CD8-positive, alpha-beta memory T cell (primary cell): ENCODE measurements around the gene KLHL2. TPM values are rescaled to one million over a fixed set of nuclear protein-coding genes. Genes with fewer than 3 reads are reported as not detected.
"Not testable (repeated sequence)": the region's sequence is repeated elsewhere in the genome, so short reads cannot be mapped to it uniquely, and the experiment has no call there.

ENCODE experiments used
- CTCF ChIA-PET: fragments of 350-600 bp; sonication (Branson Sonifier 250); formaldehyde crosslinking; loops from one replicate; lab custom pipeline; 2021; ENCODE audit warnings: antibody characterized with exemption; lab: Charles Lee
- POLR2A ChIA-PET: fragments of 350-600 bp; sonication (Branson Sonifier 250); formaldehyde crosslinking; loops from one replicate; lab custom pipeline; 2021; ENCODE audit warnings: antibody characterized with exemption; lab: Charles Lee
- DNase-seq, 5 donors: peaks; one replicate each; pipeline versions ENCODE4 v3.0.0 to v3.0.0-alpha.2; 2020 to 2022; ENCODE audit warnings: mixed read lengths in 1 of 5
- H3K27ac ChIP-seq: one replicate; pipeline ENCODE4 v1.7.0; 2013; ENCODE audit warnings: low read depth, mild to moderate bottlenecking, low read length, moderate library complexity
- H3K27me3 ChIP-seq: 2 replicates; pipeline ENCODE4 v1.7.0; 2013; ENCODE audit warnings: low read length, mild to moderate bottlenecking; ENCODE audit not compliant: insufficient read depth, poor library complexity, severe bottlenecking
- H3K36me3 ChIP-seq: 2 replicates; pipeline ENCODE4 v1.7.0; 2013; ENCODE audit warnings: mild to moderate bottlenecking, low read length, moderate library complexity; ENCODE audit not compliant: insufficient read depth
- H3K4me1 ChIP-seq: 2 replicates; pipeline ENCODE4 v1.7.0; 2013; ENCODE audit warnings: mild to moderate bottlenecking, low read length, moderate library complexity; ENCODE audit not compliant: insufficient read depth
- H3K4me3 ChIP-seq: 2 replicates; pipeline ENCODE4 v1.7.0; 2013; ENCODE audit warnings: mild to moderate bottlenecking, low read length
- H3K9me3 ChIP-seq: 2 replicates; pipeline ENCODE4 v1.7.0; 2013; ENCODE audit warnings: mild to moderate bottlenecking, low read length
- H3K27ac Mint-ChIP-seq, 8 donors: one replicate each; pipeline ENCODE4 v1.8.0; 2020 to 2021; ENCODE audit warnings: mixed read lengths in 8 of 8, mild to moderate bottlenecking in 6 of 8, inconsistent platforms in 3 of 8, moderate library complexity in 3 of 8
- H3K27me3 Mint-ChIP-seq, 2 donors: one replicate each; pipeline ENCODE4 v1.8.0; 2020 to 2021; ENCODE audit warnings: mixed read lengths in 2 of 2, mild to moderate bottlenecking in 1 of 2, moderate library complexity in 1 of 2
- H3K36me3 Mint-ChIP-seq, 3 donors: one replicate each; pipeline ENCODE4 v1.8.0; 2020 to 2021; ENCODE audit warnings: mixed read lengths in 3 of 3, inconsistent platforms in 1 of 3, mild to moderate bottlenecking in 1 of 3
- H3K4me1 Mint-ChIP-seq, 3 donors: one replicate each; pipeline ENCODE4 v1.8.0; 2020 to 2021; ENCODE audit warnings: mixed read lengths in 3 of 3, inconsistent platforms in 1 of 3, mild to moderate bottlenecking in 1 of 3
- H3K4me3 Mint-ChIP-seq, 7 donors: one replicate each; pipeline ENCODE4 v1.8.0; 2020 to 2021; ENCODE audit warnings: mixed read lengths in 7 of 7, mild to moderate bottlenecking in 6 of 7, moderate library complexity in 4 of 7, inconsistent platforms in 2 of 7
- H3K9me3 Mint-ChIP-seq, 5 donors: one replicate each; pipeline ENCODE4 v1.8.0; 2020 to 2022; ENCODE audit warnings: mixed read lengths in 5 of 5, mild to moderate bottlenecking in 3 of 5, moderate library complexity in 2 of 5, inconsistent platforms in 1 of 5
- polyA plus RNA-seq: library from polyadenylated mRNA; unstranded; fragments of 300-500 nt; fragmentation: Illumina TruSeq; gene quantifications from one replicate; pipeline ENCODE4 v1.2.3, GENCODE V29; 2021
- total RNA-seq, 2 experiments: library from RNA; stranded (reverse); gene quantifications; one replicate each; pipeline ENCODE4 v1.2.3, GENCODE V29; 2021

KLHL2 gene
- total and polyA plus RNA-seq, 3 experiments from 2014 or later = 5.2 to 25.9 (median 25.7) TPM

DNA sequence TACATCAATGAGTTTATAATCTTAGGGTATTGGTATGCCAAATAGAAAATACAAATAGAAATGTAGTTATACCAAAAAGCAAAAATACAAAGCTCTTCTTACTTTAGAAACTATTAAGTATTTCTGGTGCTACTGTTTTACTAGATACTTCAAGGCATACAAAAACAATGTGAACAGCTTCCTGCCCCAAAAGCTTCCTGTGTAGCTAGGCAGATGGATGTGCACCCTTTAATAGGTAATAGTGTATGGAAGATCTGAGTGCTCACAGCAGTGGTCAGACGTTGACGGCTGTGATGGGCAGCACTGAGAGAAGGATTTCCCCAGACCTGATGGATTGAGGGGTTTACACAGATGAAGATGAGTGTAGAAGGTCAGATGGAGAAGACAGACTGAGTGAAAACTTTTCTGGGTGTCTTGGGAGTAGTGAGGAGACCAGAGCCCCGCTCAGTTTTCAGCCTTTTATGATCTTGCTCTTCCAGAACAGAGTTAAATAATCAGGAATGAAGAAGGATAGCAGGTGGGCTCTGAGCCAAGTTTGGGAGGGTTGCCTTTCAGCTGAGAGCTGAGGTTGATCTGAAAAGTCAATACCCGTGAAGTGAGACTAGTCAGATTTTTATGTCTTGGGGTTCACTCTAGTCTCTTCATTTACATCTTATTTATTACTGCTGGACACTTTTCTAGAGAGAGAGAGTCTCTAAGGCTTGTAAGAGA is 22.3 kb downstream of the KLHL2 start:
- DNase-seq, H3K9me3 Mint-ChIP-seq, H3K9me3 ChIP-seq, POLR2A ChIA-PET, H3K4me3 ChIP-seq, H3K4me1 Mint-ChIP-seq, CTCF ChIA-PET, H3K27ac ChIP-seq, H3K27me3 Mint-ChIP-seq, H3K4me3 Mint-ChIP-seq, H3K27me3 ChIP-seq, H3K4me1 ChIP-seq, H3K36me3 ChIP-seq: not testable (repeated sequence)
- peak overlapping the region in 4 of 8 donors; percentile 4 to 65 (median 44) for H3K27ac Mint-ChIP-seq
- peaks cover 4 to 52% (median 14%) of the 10 kb centered on the region in 3 donors for H3K36me3 Mint-ChIP-seq

DNA sequence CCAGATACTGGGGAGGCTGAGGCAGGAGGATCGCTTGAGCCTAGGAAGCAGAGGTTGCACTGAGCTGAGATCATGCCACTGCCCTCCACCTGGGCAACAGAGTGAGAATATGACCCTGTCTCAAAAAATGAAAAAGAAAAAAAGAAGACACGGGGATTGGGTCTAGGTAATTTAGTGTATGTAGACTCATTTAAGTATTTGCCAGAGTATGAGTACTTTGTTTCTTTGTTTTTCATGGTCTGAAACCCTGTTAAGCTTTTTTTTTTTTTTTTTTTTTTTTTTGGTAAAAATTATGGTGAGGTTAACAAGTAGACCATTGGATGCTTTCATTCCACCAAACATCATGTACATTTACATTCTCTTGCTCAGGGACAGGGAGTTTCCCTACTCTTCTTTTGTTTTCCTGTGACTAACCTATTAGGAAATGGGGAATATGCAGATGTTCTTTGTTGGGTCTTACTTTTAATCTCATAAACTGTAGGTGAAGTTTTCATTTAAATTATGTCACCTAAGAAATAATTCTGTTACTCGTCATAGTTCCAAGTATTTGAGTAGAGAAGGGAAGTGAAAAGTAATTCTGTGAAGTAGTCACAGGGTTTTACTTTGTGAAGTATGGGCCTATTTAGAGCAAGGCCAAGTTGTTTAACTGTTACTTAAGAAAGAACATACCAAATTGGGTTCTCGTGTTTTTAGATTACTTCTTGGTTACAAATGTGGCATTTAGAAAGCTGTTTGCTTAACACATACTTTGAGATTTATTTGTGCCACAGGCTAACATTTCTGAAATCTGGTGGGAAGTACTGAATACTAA is 25.5 kb downstream of the KLHL2 start:
- H3K36me3 Mint-ChIP-seq = peaks cover 4 to 42% (median 14%) of the 10 kb centered on the region in 3 donors
- H3K9me3 ChIP-seq, H3K4me1 ChIP-seq, H3K27me3 ChIP-seq, H3K36me3 ChIP-seq, H3K4me3 ChIP-seq, CTCF ChIA-PET, POLR2A ChIA-PET, H3K27ac Mint-ChIP-seq, DNase-seq, H3K9me3 Mint-ChIP-seq, H3K4me1 Mint-ChIP-seq, H3K4me3 Mint-ChIP-seq, H3K27ac ChIP-seq, H3K27me3 Mint-ChIP-seq: not testable (repeated sequence)

DNA sequence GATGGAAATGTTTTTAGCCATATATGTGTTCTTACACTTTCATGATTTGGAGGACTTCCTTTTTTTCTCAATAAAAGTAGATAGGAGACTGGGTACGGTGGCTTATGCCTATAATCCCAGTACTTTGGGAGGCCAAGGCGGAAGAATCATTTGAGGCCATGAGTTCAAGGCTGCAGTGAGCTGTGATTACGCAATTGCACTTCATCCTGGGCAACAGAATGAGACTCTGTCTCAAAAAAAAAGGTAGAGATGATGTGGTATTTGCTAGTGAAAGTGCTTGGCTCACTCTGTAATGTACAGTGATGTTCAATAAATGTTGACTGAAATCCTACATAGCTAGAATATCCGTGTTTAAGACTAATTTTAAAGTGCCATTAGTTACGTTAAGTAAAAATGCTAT is 27.4 kb downstream of the KLHL2 start:
- H3K27ac ChIP-seq = no peak overlapping the region
- Mint-ChIP-seq H3K27ac (no peak overlapping the region), H3K4me3 (no peak overlapping the region), H3K4me1 (peaks cover 0 to 7% (median 0%) of the 10 kb centered on the region in 3 donors), H3K27me3 (peaks cover 0 to 2% of the 10 kb centered on the region in 2 donors), H3K9me3 (no peaks in the 10 kb centered on the region), H3K36me3 (peaks cover 0 to 43% (median 12%) of the 10 kb centered on the region in 3 donors)
- H3K4me3 ChIP-seq = no peak overlapping the region
- POLR2A ChIA-PET = no interaction called here
- no peaks in the 10 kb centered on the region for H3K36me3 ChIP-seq
- CTCF ChIA-PET = no interaction called here
- no peaks in the 10 kb centered on the region for H3K27me3 ChIP-seq
- no peaks in the 10 kb centered on the region for H3K9me3 ChIP-seq
- no peak for DNase-seq
- no peaks in the 10 kb centered on the region for H3K4me1 ChIP-seq

DNA sequence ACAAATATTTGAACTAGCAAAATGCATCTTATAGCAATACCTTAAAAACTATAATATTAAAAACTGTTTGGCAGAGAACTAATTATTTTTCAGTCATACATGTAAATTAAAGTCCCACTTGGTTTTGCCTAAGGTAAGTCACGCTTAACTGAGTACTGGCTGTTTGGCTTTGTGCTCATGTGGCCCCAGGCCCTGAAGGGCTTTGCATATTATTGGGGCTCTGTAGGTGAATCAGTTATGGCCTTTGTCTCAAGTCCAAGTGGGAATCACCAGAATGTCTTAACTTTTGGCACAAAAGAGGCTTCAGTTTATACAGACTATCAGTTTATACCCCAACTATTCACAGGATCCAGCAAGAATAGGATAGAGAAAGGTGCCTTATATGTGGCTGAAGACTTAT is 29.5 kb downstream of the KLHL2 start:
- H3K27ac ChIP-seq, H3K9me3 Mint-ChIP-seq, H3K9me3 ChIP-seq, H3K4me3 Mint-ChIP-seq, H3K27me3 ChIP-seq, H3K4me3 ChIP-seq, H3K4me1 ChIP-seq, H3K27me3 Mint-ChIP-seq, DNase-seq, H3K36me3 ChIP-seq, H3K27ac Mint-ChIP-seq, POLR2A ChIA-PET, CTCF ChIA-PET: not testable (repeated sequence)
- Mint-ChIP-seq H3K36me3 (peaks cover 0 to 40% (median 7%) of the 10 kb centered on the region in 3 donors), H3K4me1 (peaks cover 0 to 11% (median 1%) of the 10 kb centered on the region in 3 donors)

DNA sequence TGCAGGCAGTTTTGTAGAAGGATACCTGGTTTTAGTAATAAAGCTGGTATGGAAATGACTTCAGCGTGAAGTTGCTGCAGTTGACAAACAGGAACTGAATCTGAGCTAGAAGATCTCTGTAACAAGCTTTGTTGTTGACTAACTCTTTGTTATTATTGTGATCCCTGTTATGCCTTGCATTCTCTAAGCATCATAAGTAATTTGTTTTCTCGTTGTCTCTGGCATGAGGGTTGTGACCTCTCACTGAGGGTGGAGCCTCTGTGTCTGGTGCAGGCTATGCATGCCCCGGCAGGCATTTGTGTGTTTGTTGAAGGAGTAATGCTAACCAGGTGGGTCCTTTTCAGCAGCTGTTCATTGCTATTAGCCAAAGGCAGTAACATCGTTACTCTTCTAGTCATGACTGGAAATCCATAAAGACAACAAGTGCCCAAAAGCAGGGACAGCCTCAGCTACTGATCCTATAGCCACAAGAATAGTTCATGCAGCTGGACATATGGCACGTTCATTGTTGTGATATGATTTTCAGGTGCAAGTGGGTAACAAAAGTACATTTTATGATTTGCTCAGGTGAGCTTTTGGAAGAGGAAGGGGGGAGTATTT is 30.8 kb downstream of the KLHL2 start:
- POLR2A ChIA-PET, H3K4me3 Mint-ChIP-seq, H3K4me1 ChIP-seq, DNase-seq, H3K27me3 ChIP-seq, H3K27me3 Mint-ChIP-seq, H3K9me3 ChIP-seq, H3K27ac ChIP-seq, CTCF ChIA-PET, H3K9me3 Mint-ChIP-seq, H3K4me3 ChIP-seq, H3K36me3 ChIP-seq: not testable (repeated sequence)
- Mint-ChIP-seq H3K36me3 (peaks cover under 1 to 43% (median 8%) of the 10 kb centered on the region in 3 donors), H3K4me1 (peaks cover 0 to 11% (median 1%) of the 10 kb centered on the region in 3 donors), H3K27ac (peak overlapping the region in 1 of 8 donors; percentile 54)

DNA sequence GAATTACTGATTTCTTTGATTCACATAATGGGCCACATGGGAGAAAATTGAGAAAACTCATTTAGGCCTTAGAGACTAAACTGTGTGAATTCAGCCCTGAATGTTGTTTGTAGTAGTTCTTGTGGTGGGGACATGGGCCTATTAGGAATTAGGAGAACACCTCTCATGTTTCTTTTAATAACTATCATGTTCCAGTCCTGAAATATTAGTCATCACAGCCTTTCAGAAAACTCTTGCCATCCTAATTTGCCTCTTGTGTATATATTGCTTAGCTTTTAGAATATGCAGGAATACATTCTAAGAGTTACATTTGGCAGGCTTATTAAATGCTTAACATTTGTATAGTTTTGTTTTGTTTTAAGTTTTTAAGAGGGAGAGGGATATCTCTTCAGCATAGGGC is 33.4 kb downstream of the KLHL2 start:
- H3K4me1 Mint-ChIP-seq = peaks cover 0 to 11% (median 1%) of the 10 kb centered on the region in 3 donors
- H3K4me3 Mint-ChIP-seq, H3K4me1 ChIP-seq, CTCF ChIA-PET, H3K27ac Mint-ChIP-seq, H3K27ac ChIP-seq, POLR2A ChIA-PET, H3K9me3 ChIP-seq, DNase-seq, H3K27me3 ChIP-seq, H3K36me3 ChIP-seq, H3K27me3 Mint-ChIP-seq, H3K4me3 ChIP-seq, H3K9me3 Mint-ChIP-seq: not testable (repeated sequence)
- H3K36me3 Mint-ChIP-seq = peaks cover 11 to 52% (median 13%) of the 10 kb centered on the region in 3 donors

DNA sequence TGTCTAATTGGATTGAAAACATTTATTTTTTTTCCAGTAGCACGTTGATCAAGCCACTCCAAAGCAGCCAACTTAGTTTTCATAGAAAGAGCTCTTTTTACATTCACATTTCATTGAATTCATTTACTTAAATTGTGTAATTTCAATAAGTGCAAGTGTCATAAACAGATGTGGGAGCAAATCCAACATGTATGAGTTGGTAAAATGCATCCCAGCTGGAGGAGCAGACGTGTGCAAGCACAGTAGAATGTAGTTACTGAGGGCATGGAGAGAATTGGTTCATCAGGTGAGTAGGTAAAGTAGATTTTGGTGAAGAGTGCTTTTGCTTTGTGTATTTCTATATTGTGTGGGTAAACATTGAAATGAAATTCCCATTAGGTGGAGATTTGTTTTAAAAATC is 36.8 kb downstream of the KLHL2 start:
- H3K27me3 Mint-ChIP-seq, H3K9me3 ChIP-seq, H3K4me3 ChIP-seq, CTCF ChIA-PET, H3K27ac Mint-ChIP-seq, H3K4me1 Mint-ChIP-seq, H3K27me3 ChIP-seq, H3K36me3 ChIP-seq, POLR2A ChIA-PET, H3K27ac ChIP-seq, DNase-seq, H3K9me3 Mint-ChIP-seq, H3K4me3 Mint-ChIP-seq: not testable (repeated sequence)
- H3K36me3 Mint-ChIP-seq = peaks cover 11 to 42% (median 15%) of the 10 kb centered on the region in 3 donors
- H3K4me1 ChIP-seq = peaks cover 11% of the 10 kb centered on the region

DNA sequence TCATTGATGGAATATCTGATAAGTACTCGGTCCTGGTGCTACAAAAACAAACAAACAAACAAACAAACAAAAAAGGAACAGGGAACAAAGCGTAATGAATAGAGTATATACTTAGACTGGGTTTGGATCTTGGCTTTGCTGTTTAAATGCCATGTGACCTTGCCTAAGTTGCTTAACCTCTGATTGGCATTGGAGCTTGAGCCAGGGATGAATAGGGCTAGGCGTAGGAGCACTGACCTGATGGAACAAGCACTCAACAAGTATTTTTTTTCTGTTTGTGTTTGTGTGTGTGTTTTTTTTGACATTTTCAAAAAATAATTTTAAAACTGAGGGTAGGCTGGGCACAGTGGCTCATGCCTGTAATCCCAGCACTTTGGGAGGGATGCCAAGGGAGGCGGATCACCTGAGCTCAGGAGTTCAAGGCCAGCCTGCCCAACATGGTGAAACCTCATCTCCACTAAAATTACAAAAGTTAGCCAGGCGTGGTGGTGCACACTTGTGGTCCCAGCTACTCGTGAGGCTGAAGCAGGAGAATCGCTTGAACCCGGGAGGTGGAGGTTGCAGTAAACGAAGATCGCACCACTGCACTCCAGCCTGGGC is 37.3 kb downstream of the KLHL2 start:
- H3K27me3 ChIP-seq, H3K4me3 ChIP-seq, POLR2A ChIA-PET, H3K27me3 Mint-ChIP-seq, H3K27ac Mint-ChIP-seq, H3K4me1 Mint-ChIP-seq, H3K4me3 Mint-ChIP-seq, H3K36me3 ChIP-seq, DNase-seq, CTCF ChIA-PET, H3K9me3 ChIP-seq, H3K9me3 Mint-ChIP-seq, H3K27ac ChIP-seq: not testable (repeated sequence)
- H3K4me1 ChIP-seq = peaks cover 11% of the 10 kb centered on the region
- peaks cover 11 to 37% (median 11%) of the 10 kb centered on the region in 3 donors for H3K36me3 Mint-ChIP-seq
